SU-DHL-6 (cell line): ENCODE measurements around the gene BCAN.

Experiments
- H2AFZ ChIP-seq: fragments of 200-600 bp; sonication (generic); 2 replicates; pipeline ENCODE4 v1.6.1; 2014; ENCODE audit warnings: low read depth, mild to moderate bottlenecking, moderate library complexity, mixed read lengths, antibody characterized with exemption, low read length; ENCODE audit not compliant: severe bottlenecking
- H3F3A ChIP-seq: fragments of 200-600 bp; shearing (Covaris generic); 2 replicates; pipeline ENCODE4 v1.6.0; 2016; ENCODE audit warnings: antibody characterized with exemption, mild to moderate bottlenecking; ENCODE audit not compliant: insufficient read depth
- H3K27ac ChIP-seq: fragments of 200-600 bp; sonication (generic); 2 replicates; pipeline ENCODE4 v1.5.1; 2016; ENCODE audit warnings: low read depth, mild to moderate bottlenecking, low read length, moderate library complexity, mixed read lengths
- H3K27me3 ChIP-seq: fragments of 200-600 bp; sonication (generic), shearing (Covaris generic); 2 replicates; pipeline ENCODE4 v1.6.0; 2014; ENCODE audit warnings: mild to moderate bottlenecking, low read length
- H3K36me3 ChIP-seq: fragments of 200-600 bp; sonication (generic); 2 replicates; pipeline ENCODE4 v1.6.1; 2014; ENCODE audit warnings: mild to moderate bottlenecking, low read length, mixed read lengths
- H3K4me2 ChIP-seq: fragments of 300-600, 200-600 bp; shearing (Covaris generic), sonication (generic); 2 replicates; pipeline ENCODE4 v1.6.0; 2014; ENCODE audit warnings: low read length, low read depth, mild to moderate bottlenecking; ENCODE audit not compliant: poor library complexity, severe bottlenecking
- H3K4me3 ChIP-seq: fragments of 200-600 bp; sonication (generic); 2 replicates; pipeline ENCODE4 v1.5.1; 2014; ENCODE audit warnings: antibody characterized with exemption, low read length, mild to moderate bottlenecking, mixed read lengths; ENCODE audit not compliant: insufficient read depth, poor library complexity, severe bottlenecking
- H3K79me2 ChIP-seq: fragments of 200-600 bp; sonication (generic); 2 replicates; pipeline ENCODE4 v1.6.1; 2014; ENCODE audit warnings: mild to moderate bottlenecking, low read length, moderate library complexity; ENCODE audit not compliant: insufficient read depth
- H3K9ac ChIP-seq: fragments of 200-600 bp; sonication (generic); 2 replicates; pipeline ENCODE4 v1.7.0; 2014; ENCODE audit warnings: mild to moderate bottlenecking, low read length
- H3K9me2 ChIP-seq: fragments of 200-600 bp; sonication (generic); replicated peaks from 2 replicates; pipeline ENCODE4 v1.6.1; 2014; ENCODE audit warnings: low read length; ENCODE audit not compliant: insufficient read depth
- H3K9me3 ChIP-seq: fragments of 200-600 bp; sonication (generic); 2 replicates; pipeline ENCODE4 v1.6.1; 2014; ENCODE audit warnings: low read length, mixed read lengths; ENCODE audit not compliant: insufficient read depth
- H4K20me1 ChIP-seq: fragments of 200-600 bp; sonication (generic); 2 replicates; pipeline ENCODE4 v1.6.1; 2014; ENCODE audit warnings: low read depth, mild to moderate bottlenecking, antibody characterized with exemption, low read length, moderate library complexity, mixed read lengths
- CTCF ChIP-seq: fragments of 200-600 bp; sonication (generic); IDR thresholded peaks from one replicate; pipeline ENCODE4 v1.5.1; 2017; ENCODE audit warnings: antibody characterized with exemption, mild to moderate bottlenecking, low read length, moderate library complexity; ENCODE audit not compliant: insufficient read depth, poor library complexity, severe bottlenecking
- EZH2phosphoT487 ChIP-seq: fragments of 200-600 bp; sonication (generic), shearing (Covaris generic); conservative IDR thresholded peaks from 2 replicates; pipeline ENCODE4 v1.6.1; 2018; ENCODE audit warnings: mild to moderate bottlenecking, antibody characterized with exemption, low read length, moderate library complexity, mixed read lengths

The BCAN gene

GRCh38 chr1:156703741-156704140 is 61.8 kb downstream of the BCAN start:
- Histone ChIP-seq H3K9ac (no peak overlapping the region), H3K27ac (no peak overlapping the region), H3K27me3 (no peaks in the 10 kb centered on the region), H3K9me2 (no peaks in the 10 kb centered on the region), H3K36me3 (no peaks in the 10 kb centered on the region), H4K20me1 (no peaks in the 10 kb centered on the region), H3F3A (no peaks in the 10 kb centered on the region), H2AFZ (no peak overlapping the region), H3K4me3 (no peak overlapping the region), H3K9me3 (no peaks in the 10 kb centered on the region), H3K79me2 (no peaks in the 10 kb centered on the region), H3K4me2 (no peak overlapping the region)
- TF ChIP-seq EZH2phosphoT487, result no peak
- no peak for TF ChIP-seq CTCF

GRCh38 chr1:156704166-156704711 is 62.3 kb downstream of the BCAN start:
- no peaks in the 10 kb centered on the region for H4K20me1 ChIP-seq
- H3K79me2 ChIP-seq, result no peaks in the 10 kb centered on the region
- H3K36me3 ChIP-seq, result no peaks in the 10 kb centered on the region
- no peaks in the 10 kb centered on the region for H3K9me2 ChIP-seq
- TF ChIP-seq CTCF (no peak), EZH2phosphoT487 (no peak)
- no peak overlapping the region for H3K9ac ChIP-seq
- H3K27ac ChIP-seq, result no peak overlapping the region
- no peak overlapping the region for H3K4me2 ChIP-seq
- H3F3A ChIP-seq, result no peaks in the 10 kb centered on the region
- no peaks in the 10 kb centered on the region for H3K27me3 ChIP-seq
- no peak overlapping the region for H3K4me3 ChIP-seq
- H3K9me3 ChIP-seq, result no peaks in the 10 kb centered on the region
- no peak overlapping the region for H2AFZ ChIP-seq

GRCh38 chr1:156704930-156705320 is 63.0 kb downstream of the BCAN start:
- Histone ChIP-seq H2AFZ (no peak overlapping the region), H4K20me1 (no peaks in the 10 kb centered on the region), H3K4me2 (no peak overlapping the region), H3K9ac (no peak overlapping the region), H3K9me3 (no peaks in the 10 kb centered on the region), H3F3A (no peaks in the 10 kb centered on the region), H3K79me2 (no peaks in the 10 kb centered on the region), H3K4me3 (no peak overlapping the region), H3K27me3 (no peaks in the 10 kb centered on the region), H3K27ac (no peak overlapping the region), H3K36me3 (no peaks in the 10 kb centered on the region), H3K9me2 (no peaks in the 10 kb centered on the region)
- no peak for TF ChIP-seq EZH2phosphoT487
- no peak for TF ChIP-seq CTCF
